Medulla oblongata (tissue), 1 donor: ENCODE results near the gene EMILIN1.
A peak's percentile ranks its signal among the peaks of the same experiment; 100 is the strongest.

Experiments
- DNase-seq: peaks from one replicate; pipeline ENCODE4 v3.0.0-alpha.2; 2015; ENCODE audit errors: extremely low spot score

EMILIN1 gene

DNA sequence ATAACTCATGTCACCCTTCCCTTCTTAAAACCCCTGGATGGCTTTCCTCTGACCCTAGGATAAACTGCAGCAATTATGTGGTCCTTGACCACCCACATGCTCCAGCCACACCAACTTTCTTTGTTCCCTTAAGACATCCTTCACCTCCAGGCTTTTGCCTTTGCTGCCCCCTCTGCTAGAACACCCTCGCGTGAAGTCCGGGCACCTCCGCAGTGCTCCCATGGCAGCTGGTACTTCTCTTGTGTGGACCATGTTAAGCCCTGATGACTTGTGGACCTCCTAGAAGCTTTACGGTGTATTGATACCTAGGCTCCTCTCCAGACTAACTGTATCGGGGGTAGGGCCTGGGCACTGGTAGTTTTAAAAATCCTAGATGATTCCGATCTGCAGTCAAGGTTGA lies 44.4 kb downstream of the EMILIN1 start:
- DNase-seq = no peak

DNA sequence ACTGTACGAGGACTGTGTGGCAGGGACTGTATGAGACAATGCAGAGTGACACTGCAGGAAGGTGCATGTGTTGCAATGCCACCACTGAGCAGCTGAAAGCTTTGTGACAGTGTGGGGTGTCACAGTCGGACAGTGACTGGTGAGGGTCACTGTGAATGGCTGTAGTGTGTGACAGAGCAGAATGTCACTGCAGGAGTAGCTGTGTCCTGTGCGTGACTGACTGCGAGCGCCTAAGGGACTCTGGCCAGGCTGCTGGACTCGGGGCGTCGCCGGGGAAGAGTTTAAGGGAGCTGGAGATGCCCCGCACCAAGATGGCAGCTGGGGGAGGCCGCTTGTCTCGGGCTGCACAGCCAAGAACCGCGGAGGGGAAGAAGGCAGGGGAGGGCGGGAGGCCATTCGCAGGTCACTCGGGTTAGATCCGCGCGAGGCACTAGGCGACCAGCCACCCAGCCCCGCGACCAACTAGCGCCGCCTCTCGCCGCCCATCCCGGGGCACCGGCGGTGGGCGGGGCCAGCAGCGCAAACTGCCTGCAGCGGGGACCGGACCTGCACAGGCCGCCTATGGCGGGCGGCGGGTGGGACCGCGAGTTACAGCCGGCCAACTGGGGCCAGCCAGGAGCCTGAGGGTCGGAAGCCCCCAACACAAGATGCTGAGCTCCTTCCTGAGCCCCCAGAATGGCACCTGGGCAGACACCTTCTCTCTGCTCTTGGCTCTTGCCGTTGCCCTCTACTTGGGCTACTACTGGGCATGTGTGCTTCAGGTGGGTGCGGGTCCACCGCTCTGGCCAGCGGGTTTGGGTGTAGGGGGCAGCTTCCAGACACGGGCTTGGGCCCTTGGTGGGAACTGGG lies 45.1 kb downstream of the EMILIN1 start, which contains the start of gene ABHD1:
TSS of gene ABHD1 (plus strand) at position 514 of the 849 bp plus-strand sequence. CDS start at position 648, 134 bp downstream.
- peak; percentile 79 for DNase-seq

DNA sequence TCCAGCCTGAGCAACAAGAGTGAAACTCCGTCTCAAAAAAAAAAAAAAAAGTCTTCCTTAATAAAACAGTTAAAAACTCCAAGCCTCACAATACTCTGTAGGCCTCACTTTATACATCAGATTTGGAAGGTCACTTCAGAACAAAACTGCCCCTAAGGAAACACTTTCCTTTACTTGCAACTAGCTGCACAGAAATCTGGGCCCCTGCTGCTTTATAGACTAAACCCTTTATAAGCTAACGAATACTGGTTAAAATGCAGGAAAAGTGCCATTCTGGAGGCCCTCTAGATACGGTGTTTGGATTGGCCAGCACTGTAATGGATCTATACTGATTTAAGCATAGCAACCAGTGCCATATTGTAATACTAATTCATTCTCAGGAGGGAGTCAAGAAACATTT lies 46.7 kb downstream of the EMILIN1 start:
- DNase-seq = no peak

DNA sequence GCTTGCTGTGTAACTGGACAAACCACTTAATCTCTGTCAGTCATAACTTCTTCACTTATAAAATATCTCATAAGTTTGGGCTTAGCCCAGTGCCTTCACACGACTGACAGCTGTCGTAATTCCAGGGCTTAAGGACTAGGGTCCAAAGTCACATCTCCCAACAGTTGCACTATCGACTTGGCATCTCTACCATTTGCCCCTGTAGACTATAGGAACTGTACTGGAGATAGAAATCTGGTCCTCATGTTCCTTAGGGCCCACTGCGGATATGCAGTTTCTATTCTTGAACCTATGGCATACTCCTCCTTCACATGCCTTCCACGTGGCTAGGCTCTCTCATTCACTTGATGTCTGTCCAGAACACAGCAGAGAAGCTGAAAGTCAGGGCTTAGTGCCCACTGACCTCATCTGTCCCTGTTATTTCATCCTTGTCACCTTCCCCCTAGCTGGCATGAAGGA lies 47.9 kb downstream of the EMILIN1 start:
- peak; percentile 10 for DNase-seq

DNA sequence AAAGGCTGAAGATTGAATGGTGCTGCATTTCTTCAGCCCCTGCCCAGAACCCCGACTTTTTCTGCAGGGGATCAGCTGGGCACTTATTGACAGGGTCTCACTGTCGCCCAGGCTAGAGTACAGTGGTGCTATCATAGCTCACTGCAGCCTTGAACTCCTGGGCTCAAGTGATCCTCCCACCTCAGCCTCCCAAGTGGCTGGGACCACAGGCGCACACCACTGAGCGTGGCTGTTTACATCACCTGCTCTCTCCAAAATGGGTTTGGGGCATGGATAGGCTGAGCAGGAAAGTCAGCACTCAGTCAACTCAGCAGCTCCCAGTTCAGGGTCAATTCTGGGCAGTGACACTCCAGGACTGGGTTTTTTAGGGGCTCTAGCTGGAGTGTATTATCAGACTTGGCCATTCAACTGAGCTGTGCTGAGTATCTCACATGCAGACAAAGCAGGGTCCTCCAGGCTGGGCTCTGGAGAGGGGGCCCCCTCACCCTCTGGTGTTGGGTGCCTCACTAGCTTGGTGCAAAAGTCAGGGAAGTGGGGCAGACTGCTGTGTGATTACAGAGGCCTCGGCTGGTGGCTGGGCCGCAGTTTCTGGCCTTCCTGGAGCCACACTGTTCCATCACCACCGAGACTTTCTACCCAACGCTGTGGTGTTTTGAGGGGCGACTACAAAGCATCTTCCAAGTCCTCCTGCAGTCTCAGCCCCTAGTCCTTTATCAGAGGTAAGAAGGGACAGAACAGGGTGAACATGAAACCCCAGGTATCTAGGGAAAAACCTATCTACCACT lies 49.7 kb downstream of the EMILIN1 start:
- no peak for DNase-seq

DNA sequence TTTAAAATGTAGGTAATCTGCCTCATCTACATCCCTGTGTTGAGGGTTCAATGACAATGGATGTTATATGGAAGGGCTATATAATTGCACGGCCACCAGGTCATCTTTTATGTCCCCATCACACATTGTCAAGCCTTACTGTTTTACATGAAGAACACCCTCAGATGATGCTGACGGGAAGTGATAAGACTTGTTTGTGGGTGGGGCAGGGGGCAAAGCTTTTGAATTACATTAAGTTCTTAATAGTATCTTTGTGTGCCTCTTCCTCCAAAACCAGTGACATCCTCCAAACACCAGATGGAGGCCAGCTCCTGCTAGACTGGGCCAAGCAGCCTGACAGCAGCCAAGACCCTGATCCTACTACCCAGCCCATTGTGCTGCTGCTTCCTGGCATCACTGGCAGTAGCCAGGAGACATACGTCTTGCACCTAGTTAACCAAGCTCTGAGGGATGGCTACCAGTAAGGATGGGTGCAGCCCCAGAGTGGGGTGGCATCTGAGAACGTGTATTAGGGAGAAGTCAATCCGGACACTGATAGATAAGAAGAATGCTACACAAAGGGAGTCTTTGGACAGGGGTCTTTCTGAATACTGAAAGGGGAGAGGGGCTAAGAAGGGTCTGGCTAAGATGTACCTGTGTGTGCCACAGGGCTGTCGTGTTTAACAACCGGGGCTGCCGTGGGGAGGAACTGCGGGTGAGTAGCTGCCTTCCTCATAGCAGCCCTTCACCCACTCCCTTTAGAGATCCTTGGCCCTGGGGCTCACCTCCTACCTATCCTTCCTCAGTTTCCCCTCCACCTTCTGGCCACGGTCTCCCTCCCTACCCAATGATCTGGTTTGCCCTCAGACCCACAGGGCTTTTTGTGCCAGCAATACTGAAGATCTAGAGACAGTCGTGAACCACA lies 50.5 kb downstream of the EMILIN1 start:
- DNase-seq = no peak

DNA sequence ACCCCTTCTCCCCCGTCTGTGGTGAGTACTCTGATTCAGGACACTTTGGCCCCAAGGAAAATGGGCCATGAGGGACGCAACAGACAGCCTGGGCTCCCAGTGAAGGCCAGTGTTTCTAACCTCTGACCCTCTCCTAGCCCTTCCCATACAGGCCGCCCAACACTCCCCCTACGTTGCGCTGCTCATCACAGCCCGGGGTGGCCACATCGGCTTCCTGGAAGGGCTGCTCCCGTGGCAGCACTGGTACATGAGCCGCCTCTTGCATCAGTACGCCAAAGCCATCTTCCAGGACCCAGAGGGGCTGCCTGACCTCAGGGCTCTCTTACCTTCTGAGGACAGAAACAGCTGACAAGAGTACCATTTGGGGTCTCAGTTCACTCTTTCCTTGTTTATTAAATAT lies 52.0 kb downstream of the EMILIN1 start:
- DNase-seq = no peak

DNA sequence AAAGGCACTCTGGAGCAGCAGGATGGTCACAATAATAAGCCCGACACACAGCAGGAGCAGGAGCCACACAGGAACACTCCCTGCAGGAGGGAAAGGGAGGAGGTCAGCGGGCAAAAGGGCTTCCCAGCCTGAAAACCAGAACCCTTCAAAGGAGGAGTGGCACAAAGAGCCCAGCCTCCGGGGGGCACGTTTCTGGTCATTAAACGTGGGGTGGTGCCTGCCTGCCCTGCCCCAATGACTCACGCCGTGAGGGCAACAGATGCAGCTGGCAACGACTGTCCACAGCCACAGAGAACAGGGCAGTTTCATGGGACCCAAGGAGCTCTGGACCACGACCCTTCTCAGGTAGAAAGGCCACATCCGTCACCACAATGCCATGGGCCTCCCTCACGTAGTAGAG lies 53.0 kb downstream of the EMILIN1 start:
- DNase-seq = no peak

DNA sequence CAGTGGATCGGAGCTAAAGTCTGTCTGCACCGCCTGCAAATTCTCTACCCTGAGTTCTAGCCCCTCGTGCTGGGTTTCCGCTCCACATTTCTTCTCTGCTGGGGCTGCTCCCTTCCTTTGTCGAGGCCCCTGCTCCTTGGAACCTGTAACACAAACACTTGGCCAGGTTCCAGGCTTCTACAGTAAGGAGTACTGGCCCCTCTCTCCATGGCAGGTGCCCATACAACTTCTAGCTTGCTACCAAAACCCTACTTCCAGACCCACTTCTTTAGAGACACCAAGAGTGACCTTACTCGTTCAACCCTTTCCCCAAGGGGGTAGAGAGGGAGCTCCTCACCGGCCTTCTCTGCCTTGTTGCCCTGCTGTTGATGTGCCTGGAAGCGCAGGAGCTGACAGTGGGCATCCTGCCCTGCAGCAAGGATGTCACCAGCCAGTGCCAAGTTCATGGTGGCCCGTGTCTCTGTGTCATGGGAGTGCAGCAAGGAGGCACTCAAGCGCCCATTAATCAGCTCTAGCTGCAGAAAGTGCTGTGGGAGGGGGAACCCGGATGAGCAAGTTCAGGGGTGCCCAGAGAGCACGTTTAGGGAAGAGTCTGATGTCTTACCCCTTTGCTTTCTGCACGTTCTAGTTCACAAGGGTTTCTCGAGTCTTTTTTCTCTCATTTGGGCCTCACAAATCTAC lies 54.9 kb downstream of the EMILIN1 start:
- DNase-seq = no peak

DNA sequence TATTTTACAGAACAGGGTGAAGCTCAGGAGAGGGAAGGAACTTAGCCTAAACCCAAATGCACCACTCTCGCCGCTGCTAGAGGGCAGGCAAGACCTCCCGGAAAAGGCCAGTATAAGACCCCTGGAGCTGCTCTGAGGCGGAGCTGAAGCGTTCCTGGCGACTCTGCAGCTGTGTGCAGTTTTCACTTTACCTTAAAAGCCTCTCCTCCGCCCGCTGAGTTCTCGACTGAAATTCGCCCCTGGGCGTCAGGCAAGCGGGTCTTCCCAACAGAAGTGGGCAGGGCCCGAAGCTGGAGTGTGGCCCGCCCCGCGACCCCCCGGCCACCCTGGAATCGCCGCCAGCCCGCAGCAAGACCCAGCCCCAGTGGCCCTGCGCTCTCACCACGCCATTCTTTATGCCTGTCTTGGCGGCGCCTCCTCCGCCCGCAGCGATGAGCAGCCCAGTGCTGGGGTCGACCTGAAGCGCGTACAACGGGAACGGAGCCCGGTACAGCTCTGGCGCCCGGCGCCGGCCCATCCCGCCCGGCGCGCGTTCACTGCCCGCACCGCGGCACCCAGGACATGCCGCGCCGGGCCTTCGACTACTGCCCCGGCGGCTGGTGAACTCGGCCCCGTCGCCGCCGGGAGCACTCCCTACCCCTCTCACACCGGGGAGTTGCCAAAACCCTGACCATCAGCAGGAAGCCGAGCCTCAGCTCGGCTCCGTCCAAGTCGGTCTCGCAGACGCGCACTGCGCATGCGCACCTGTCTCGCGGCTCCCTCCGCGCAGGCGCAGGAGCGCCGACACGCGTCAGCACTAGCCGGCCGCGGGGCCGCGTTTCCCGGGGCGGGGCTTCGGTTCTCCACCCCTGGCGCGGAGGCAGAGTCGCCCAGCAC lies 55.7 kb downstream of the EMILIN1 start, which contains the start of gene PREB:
TSS of gene PREB (minus strand) at position 732 of the 876 bp plus-strand sequence. CDS start at position 517, 215 bp downstream.
- DNase-seq = peak; percentile 97

DNA sequence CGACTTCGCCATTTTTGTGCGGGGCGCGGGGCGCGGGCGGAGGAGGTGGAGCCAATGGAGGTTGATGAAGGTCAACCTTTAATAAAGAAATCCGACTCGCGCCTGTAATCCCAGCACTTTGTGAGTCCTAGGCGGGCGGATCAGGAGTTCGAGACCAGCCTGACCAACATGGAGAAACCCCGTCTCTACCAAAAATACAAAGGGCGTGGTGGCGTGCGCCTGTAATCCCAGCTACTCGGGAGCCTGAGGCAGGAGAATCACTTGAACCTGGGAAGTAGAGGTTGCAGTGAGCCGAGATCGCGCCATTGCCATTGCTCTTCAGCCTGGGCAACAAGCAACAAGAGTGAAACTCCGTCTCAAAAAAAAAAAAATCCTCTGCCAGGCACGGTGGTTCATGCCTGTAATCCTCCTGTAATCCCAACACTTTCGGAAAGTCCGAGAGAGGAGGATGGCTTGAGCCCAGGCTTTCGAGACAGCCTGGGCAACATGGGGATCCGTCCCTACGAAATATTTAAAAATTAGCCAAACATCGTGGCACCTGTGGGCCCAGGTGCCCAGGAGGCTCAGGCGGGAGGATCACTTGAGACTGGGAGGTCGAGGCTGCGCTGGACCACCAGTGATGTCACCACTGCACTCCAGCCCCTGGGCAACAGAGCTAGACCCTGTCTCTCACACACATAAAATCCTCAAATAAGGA lies 56.5 kb downstream of the EMILIN1 start:
- no peak for DNase-seq

DNA sequence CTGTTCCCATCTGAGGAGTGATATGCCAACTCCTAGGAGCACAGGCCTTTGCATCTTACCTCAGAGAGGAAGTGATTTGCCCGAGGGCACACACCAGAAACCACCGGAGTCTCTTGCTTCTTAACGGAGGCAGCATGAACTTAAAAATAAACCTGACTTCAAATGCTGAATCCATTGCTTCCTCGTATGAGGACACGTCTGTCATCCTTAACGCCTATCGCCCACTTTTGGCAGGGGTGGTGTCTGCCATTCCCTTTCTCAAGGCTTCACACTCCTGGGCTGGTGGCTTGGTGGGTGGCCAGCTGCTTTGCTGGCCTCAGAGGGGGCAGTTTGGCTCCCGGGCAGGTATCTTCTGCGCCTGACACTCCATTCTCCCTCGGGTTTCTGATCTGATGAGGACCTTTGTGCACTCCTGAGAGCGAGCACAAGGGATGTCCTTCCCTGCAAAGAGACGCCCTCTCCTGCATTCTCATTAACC lies 57.1 kb downstream of the EMILIN1 start:
- no peak for DNase-seq
